ENCODE results near the gene PSME4. TPM values are rescaled to one million over a fixed set of nuclear protein-coding genes. Genes with fewer than 3 reads are reported as not detected.

The PSME4 gene
- total RNA-seq, 2 donors from 2014 or later, result 41.6 to 49.9 TPM

DNA sequence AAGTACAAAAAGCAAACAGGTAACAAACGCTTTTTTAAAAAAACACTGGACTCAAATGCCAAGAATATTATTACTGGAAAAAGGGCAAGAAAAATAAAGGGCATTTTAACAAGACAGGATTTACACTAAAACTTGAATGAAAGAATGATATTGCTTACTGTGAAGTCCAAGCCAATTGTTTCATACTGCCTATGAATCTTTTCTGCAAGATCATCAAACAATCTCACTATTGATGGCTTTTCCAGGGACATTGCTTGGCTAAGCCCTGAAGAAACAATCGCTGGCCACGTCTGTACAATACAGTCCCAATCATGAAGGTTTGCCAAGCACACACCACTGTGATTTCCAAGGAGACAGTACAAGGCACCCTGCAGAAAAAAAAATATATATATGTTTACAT lies 69.6 kb downstream of the PSME4 start:
- intact Hi-C loops (cut with DNase I), result no loop called here
- no peak for DNase-seq (ENCODE audit: low spot score)

- no peak for DNase-seq (ENCODE audit: low spot score)
- intact Hi-C loops (cut with DNase I), result no loop called here
These were observed 73.9 kb downstream of the PSME4 start for GRCh38 chr2:53896864-53897263.

- no peak for DNase-seq (ENCODE audit: low spot score)
- intact Hi-C loops (cut with DNase I), result no loop called here
These were observed 84.2 kb downstream of the PSME4 start for GRCh38 chr2:53886406-53887280.

GRCh38 chr2:53884883-53885282 lies 85.9 kb downstream of the PSME4 start:
- intact Hi-C loops (cut with DNase I), result no loop called here

GRCh38 chr2:53881986-53882385 lies 88.8 kb downstream of the PSME4 start:
- DNase-seq (ENCODE audit: low spot score), result no peak
- intact Hi-C loops (cut with DNase I), result loop anchor here in 1 of 2 donors (2.0 kb wide), 1 partner anchor 71 kb away; no protein-coding TSS in a partner anchor

More at GRCh38 chr2:53884883-53885282, 85.9 kb downstream of the PSME4 start:
- no peak for DNase-seq (ENCODE audit: low spot score)

DNA sequence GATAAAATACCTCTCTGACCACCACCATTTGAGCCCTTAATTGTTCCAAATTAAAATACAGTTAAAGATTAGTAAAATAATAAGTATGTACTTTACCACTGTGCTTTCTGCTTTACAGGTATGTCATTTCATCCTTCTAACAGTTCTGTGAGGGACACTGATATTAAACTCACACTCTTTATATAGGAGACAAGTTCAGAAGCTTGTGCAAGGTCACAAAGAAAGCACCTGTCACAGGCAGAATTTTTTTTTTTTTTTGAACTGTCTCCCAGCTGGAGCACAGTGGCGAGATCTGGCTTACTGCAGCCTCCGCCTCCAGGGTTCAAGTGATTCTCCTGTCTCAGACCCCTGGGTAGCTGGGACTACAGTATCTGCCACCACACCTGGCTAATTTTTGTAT lies 89.4 kb downstream of the PSME4 start:
- DNase-seq (ENCODE audit: low spot score), result no peak
- intact Hi-C loops (cut with DNase I), result loop anchor here in 1 of 2 donors (2.0 kb wide), 1 partner anchor 71 kb away; no protein-coding TSS in a partner anchor

DNA sequence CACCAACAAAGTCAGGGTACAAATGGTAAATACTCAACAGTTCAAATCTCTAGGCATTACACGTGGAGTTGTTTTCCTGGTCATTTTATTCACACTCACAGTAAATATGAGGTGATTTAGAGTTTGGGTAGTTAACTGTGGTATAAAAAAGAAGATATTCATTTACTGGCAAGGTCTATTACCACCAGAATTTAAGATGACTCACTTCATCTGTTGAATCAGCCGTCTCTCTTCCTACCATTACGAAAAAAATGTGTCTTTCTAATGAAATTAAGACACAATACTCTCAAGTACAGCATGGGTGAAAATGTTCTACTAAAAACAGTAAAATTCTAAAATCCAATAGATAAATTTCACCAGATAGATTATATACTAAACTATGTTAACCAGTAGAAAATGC lies 90.0 kb downstream of the PSME4 start:
- DNase-seq (ENCODE audit: low spot score), result no peak
- intact Hi-C loops (cut with DNase I), result loop anchor here in 1 of 2 donors (2.0 kb wide), 1 partner anchor 70 kb away; no protein-coding TSS in a partner anchor

DNA sequence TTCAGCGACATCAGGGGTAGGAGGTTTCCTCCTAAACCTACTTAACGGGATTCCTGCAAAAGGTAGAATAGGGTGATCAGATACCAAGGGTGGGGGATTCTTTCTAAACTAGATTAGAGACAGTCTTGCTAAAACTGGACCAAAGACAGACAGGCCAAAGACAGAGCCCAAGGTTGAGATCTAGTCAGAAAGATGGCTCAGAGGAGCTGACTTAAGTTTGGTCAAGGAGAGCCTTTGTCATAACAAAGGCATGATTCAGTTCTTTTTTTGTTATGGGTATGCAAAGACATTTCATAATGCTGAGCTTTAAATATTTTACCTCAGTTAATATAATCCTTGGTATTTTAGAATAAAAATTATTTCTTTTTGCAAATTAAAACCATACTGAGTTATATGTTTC lies 93.2 kb downstream of the PSME4 start:
- no peak for DNase-seq (ENCODE audit: low spot score)
- intact Hi-C loops (cut with DNase I), result no loop called here

- no peak for DNase-seq (ENCODE audit: low spot score)
- intact Hi-C loops (cut with DNase I), result no loop called here
These were observed 93.7 kb downstream of the PSME4 start for GRCh38 chr2:53877112-53877511.

- no peak for DNase-seq (ENCODE audit: low spot score)
- intact Hi-C loops (cut with DNase I), result no loop called here
These were observed 96.3 kb downstream of the PSME4 start for GRCh38 chr2:53874401-53874950.

GRCh38 chr2:53867773-53868172 lies 103.0 kb downstream of the PSME4 start:
- DNase-seq (ENCODE audit: low spot score), result no peak
- intact Hi-C loops (cut with DNase I), result no loop called here

DNA sequence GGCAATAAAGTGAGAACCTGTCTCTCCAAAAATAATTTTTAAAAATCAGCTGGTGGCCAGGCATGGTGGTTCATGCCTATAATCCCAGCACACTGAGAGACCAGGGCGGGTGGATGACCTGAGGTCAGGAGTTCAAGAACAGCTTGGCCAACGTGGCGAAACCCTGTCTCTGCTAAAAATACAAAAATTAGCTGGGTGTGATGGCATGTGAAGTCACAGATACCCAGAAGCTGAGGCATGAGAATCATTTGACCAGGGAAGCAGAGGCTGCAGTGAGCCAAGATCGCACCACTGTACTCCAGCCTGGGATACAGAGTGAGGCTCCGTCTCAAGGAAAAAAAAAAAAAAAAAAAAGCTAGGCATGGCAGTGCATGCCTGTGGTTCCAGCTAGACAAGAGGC lies 103.6 kb downstream of the PSME4 start:
- no peak for DNase-seq (ENCODE audit: low spot score)
- intact Hi-C loops (cut with DNase I), result no loop called here

- DNase-seq (ENCODE audit: low spot score), result no peak
- intact Hi-C loops (cut with DNase I), result no loop called here
These were observed 104.8 kb downstream of the PSME4 start for GRCh38 chr2:53865962-53866361.

GRCh38 chr2:53865264-53865663 lies 105.5 kb downstream of the PSME4 start:
- no peak for DNase-seq (ENCODE audit: low spot score)
- intact Hi-C loops (cut with DNase I), result no loop called here

DNA sequence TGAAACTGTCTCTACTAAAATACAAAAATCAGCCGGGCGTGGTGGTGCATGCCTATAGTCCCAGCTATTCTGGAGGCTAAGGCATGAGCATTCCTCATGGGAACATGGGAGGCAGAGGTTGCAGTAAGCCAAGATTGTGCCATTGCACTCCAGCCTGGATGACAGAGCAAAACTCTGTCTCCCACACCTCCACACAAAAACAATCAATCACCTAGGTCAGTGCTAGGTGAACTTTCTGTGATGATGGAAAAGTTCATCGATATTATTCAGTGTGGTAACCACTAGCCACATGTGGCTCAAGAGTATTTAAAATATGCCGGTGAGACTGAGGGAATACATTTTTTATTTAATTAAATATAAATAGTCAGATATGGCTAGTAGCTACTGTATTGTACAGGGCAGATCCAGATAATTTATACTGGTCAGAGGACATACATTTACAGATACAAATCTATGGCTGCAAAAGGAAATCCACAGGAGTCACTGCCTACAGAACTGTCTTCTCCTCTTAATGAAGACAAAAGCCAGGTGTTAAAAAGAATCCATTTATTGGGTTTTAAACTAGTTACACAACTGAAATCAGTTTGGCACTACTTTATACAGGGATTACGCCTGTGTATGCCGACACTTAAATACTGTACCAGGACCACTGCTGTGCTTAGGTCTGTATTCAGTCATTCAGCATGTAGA lies 107.1 kb downstream of the PSME4 start:
- intact Hi-C loops (cut with DNase I), result no loop called here
- DNase-seq (ENCODE audit: low spot score), result no peak

GRCh38 chr2:53861824-53862223 lies 109.0 kb downstream of the PSME4 start:
- intact Hi-C loops (cut with DNase I), result no loop called here
- DNase-seq (ENCODE audit: low spot score), result no peak

DNA sequence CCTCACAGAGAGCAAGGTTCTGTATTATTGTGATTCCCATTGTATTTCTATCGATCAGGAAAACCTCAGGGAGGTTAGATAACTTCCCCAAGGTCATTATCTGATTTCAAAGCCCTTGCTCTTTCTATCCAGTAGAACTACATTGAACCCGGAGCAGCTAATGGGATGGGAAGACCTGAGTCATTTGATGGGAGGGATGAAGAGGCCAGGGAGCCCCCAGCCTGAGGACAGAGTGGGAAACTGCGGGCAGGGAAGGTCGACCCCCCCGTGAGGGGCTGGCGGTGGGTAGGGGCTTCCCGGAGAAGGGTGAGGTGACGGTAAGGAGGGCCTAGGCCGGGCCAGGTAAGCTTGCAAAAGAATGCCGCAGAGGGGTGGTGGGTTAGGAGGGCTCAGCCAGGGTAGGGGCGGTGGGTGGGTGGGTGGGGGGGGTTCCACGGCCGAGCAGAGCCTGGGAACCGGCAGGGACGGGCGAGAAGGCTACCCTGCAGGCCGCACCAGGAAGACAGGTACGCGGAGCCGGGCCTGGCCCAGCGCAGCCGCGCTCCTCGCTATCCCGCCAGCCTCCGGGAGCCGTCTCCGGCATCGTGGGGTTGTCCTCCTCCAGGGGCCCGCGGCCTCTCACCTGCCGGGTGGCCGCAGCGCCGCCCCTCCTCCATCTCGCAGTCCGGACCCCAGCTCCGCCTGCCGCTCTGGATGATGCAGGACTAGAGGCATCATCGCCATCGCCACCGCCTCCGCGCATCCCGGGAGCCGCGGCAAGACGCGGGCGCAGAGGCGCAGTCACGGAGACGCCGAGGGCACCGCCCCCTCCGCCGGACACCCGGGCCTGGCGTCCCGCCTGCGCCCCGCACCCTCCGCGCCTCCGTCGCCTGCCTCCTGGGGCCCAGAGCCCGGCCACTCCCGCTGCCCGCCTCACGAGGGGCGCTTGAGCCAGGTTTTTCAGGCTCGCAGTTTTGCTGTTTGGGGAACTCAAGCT lies 111.3 kb downstream of the PSME4 start, which contains the start of gene GPR75:
TSS of gene GPR75 (minus strand) at position 762 of the 976 bp plus-strand sequence. CDS start 5,211 bp downstream, outside the sequence.
- DNase-seq (ENCODE audit: low spot score), result no peak
- intact Hi-C loops (cut with DNase I), result no loop called here

- intact Hi-C loops (cut with DNase I), result no loop called here
- no peak for DNase-seq (ENCODE audit: low spot score)
These were observed 114.5 kb downstream of the PSME4 start for GRCh38 chr2:53856272-53856671.

DNA sequence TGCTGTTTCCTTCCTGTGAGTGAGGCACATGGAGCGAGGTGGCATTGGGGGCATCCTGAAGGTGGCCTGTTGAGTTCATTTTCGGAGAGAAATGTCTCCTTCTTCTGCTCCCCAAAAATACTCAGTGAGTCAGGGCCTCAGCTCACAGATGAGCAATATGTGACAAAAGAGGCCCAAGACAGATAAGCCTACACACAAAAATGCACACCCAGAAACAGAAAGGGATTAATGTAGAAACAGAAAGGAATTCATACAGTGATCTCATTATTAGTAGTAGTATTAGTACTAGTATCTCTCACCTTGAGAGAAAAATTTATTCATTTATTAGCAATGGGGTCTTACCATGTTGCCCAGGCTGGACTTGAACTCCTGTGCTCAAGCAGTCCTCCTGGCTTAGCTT lies 116.1 kb downstream of the PSME4 start:
- DNase-seq (ENCODE audit: low spot score), result no peak
- intact Hi-C loops (cut with DNase I), result no loop called here

Data from posterior vena cava (tissue), 2 donors.